ENCODE measurements around the gene SLC2A13. TPM values are rescaled to one million over a fixed set of nuclear protein-coding genes. Genes with fewer than 3 reads are reported as not detected.

SLC2A13 gene
- total RNA-seq: 8.4 and 27.4 TPM in 2 replicates

DNA sequence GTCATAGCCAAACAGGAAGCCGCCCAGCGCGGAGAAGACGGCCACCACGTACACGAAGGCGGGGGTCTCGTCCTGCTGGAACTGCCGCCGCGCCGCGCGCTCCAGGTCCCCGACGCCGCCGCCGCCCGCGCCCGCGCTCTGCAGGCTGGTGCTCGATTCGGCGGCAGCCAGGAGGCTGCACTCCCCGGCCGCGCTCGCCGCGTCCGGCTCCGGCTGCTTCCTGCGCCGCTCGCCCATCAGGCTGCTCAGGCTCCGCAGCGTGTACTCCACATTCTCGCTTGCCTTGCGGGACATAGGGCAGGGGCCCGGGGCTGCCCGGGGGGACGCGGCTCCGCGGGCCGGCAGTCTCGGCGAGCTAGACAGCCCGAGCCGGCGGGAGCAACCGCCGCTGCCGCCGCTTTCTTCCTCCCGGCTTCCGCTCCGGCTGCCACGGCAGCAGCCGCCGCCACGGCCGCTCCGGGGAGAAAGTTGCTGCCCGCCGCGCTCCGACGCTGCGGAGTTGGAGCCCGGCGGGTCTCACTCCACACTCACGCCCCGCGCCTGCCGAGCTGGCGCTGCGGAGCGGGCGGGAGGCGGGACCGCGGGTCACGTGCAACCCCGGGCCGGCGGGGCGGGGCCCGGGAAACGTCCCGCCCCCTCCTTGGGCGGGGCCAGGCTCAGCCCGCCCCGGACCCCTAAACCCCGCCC lies at the start of gene SLC2A13:
Gene SLC2A13 (minus strand): TSS at position 567 of the 687 bp plus-strand sequence. CDS start 273 bp downstream, at position 294.

Other genes starting within 250 kb of the SLC2A13 start
- gene LRRK2, start 118.9 kb upstream of the SLC2A13 start, total RNA-seq: 1.6 and 1.8 TPM in 2 replicates

Measured in epithelial cell of alveolus of lung (primary cell).